Activated T-helper 2 cell treated with anti-CD3 and anti-CD28 coated beads, Interferon-gamma antibody, Interleukin-2, Interleukin-4, amounts not matched to agents 10 μg/mL and 5 μg/mL and 100 μg/mL, durations not matched to agents 14 hours and 24 hours and 36 hours (primary cell): ENCODE data around the gene BCAR3. TPM values are rescaled to one million over a fixed set of nuclear protein-coding genes. Genes with fewer than 3 reads are reported as not detected.

Source experiments
- DNase-seq: peaks from one replicate; pipeline ENCODE4 v3.0.0; 2021; ENCODE audit warnings: low spot score
- H3K27ac Mint-ChIP-seq: one replicate; pipeline ENCODE4 v1.8.0; 2021; ENCODE audit warnings: mixed read lengths
- H3K27me3 Mint-ChIP-seq: one replicate; pipeline ENCODE4 v1.8.0; 2021; ENCODE audit warnings: low read depth, mixed read lengths
- H3K36me3 Mint-ChIP-seq: one replicate; pipeline ENCODE4 v1.8.0; 2021; ENCODE audit warnings: low read depth, mixed read lengths
- H3K4me1 Mint-ChIP-seq: one replicate; pipeline ENCODE4 v1.8.0; 2021; ENCODE audit warnings: low read depth, mixed read lengths
- H3K4me3 Mint-ChIP-seq: one replicate; pipeline ENCODE4 v1.8.0; 2021; ENCODE audit warnings: low read depth, mild to moderate bottlenecking, moderate library complexity, mixed read lengths
- H3K9me3 Mint-ChIP-seq: one replicate; pipeline ENCODE4 v1.8.0; 2021; ENCODE audit warnings: mixed read lengths
- intact Hi-C: fragments of 100-400 bp; cut with micrococcal nuclease; formaldehyde crosslinking; loops from one replicate; pipeline ENCODE4 v1.15.1; 2023
- total RNA-seq: library from RNA; stranded (reverse); gene quantifications from 2 replicates; pipeline ENCODE4 v1.2.3, GENCODE V29; 2022

BCAR3 gene
- total RNA-seq, 1 donor from 2014 or later, result 9.4 TPM

- Mint-ChIP-seq H3K9me3 (no peaks in the 10 kb centered on the region), H3K4me3 (no peak overlapping the region), H3K27ac (no peak overlapping the region), H3K4me1 (peaks cover under 1% of the 10 kb centered on the region), H3K27me3 (peaks cover 5% of the 10 kb centered on the region), H3K36me3 (no peaks in the 10 kb centered on the region)
- intact Hi-C loops, result loop anchor here (2.0 to 5.0 kb wide), 2 partner anchors 65 to 75 kb away; no protein-coding TSS in a partner anchor
- DNase-seq, result no peak
Measured at GRCh38 chr1:93692026-93692425, 10.4 kb upstream of the BCAR3 start.

- intact Hi-C loops, result loop anchor here (5.0 kb wide), 1 partner anchor 66 kb away; no protein-coding TSS in a partner anchor
- no peaks in the 10 kb centered on the region for H3K9me3 Mint-ChIP-seq
- no peaks in the 10 kb centered on the region for H3K36me3 Mint-ChIP-seq
- no peak for DNase-seq
- peaks cover 2% of the 10 kb centered on the region for H3K4me1 Mint-ChIP-seq
- no peak overlapping the region for H3K4me3 Mint-ChIP-seq
- peaks cover 9% of the 10 kb centered on the region for H3K27me3 Mint-ChIP-seq
- H3K27ac Mint-ChIP-seq, result no peak overlapping the region
Measured at GRCh38 chr1:93690921-93691789, 9.5 kb upstream of the BCAR3 start.

GRCh38 chr1:93690341-93690740 lies 8.7 kb upstream of the BCAR3 start:
- Mint-ChIP-seq H3K4me1 (peaks cover 3% of the 10 kb centered on the region), H3K36me3 (no peaks in the 10 kb centered on the region), H3K27me3 (peaks cover 13% of the 10 kb centered on the region), H3K4me3 (no peak overlapping the region), H3K27ac (no peak overlapping the region), H3K9me3 (no peaks in the 10 kb centered on the region)
- intact Hi-C loops, result loop anchor here (5.0 kb wide), 1 partner anchor 67 kb away; no protein-coding TSS in a partner anchor
- DNase-seq, result no peak

- Mint-ChIP-seq H3K36me3 (no peaks in the 10 kb centered on the region), H3K9me3 (no peaks in the 10 kb centered on the region), H3K27ac (no peak overlapping the region), H3K4me3 (no peak overlapping the region), H3K27me3 (peaks cover 18% of the 10 kb centered on the region), H3K4me1 (peaks cover 3% of the 10 kb centered on the region)
- DNase-seq, result no peak
- intact Hi-C loops, result loop anchor here (5.0 kb wide), 1 partner anchor 68 kb away; no protein-coding TSS in a partner anchor
Measured at GRCh38 chr1:93689521-93690223, 8.0 kb upstream of the BCAR3 start.

GRCh38 chr1:93687542-93687941 lies 5.9 kb upstream of the BCAR3 start:
- Mint-ChIP-seq H3K27me3 (peaks cover 36% of the 10 kb centered on the region), H3K36me3 (no peaks in the 10 kb centered on the region), H3K9me3 (no peaks in the 10 kb centered on the region), H3K27ac (no peak overlapping the region), H3K4me1 (peaks cover 6% of the 10 kb centered on the region), H3K4me3 (no peak overlapping the region)
- no peak for DNase-seq
- intact Hi-C loops, result no loop called here

- Mint-ChIP-seq H3K27me3 (peaks cover 40% of the 10 kb centered on the region), H3K27ac (no peak overlapping the region), H3K36me3 (peaks cover 3% of the 10 kb centered on the region), H3K4me3 (no peak overlapping the region), H3K4me1 (peaks cover 11% of the 10 kb centered on the region), H3K9me3 (no peaks in the 10 kb centered on the region)
- DNase-seq, result no peak
- intact Hi-C loops, result no loop called here
Measured at GRCh38 chr1:93686504-93687250, 5.0 kb upstream of the BCAR3 start.

- intact Hi-C loops, result no loop called here
- no peak overlapping the region for H3K27ac Mint-ChIP-seq
- no peaks in the 10 kb centered on the region for H3K9me3 Mint-ChIP-seq
- no peak for DNase-seq
- H3K4me1 Mint-ChIP-seq, result peaks cover 11% of the 10 kb centered on the region
- no peak overlapping the region for H3K4me3 Mint-ChIP-seq
- H3K27me3 Mint-ChIP-seq, result peaks cover 40% of the 10 kb centered on the region
- H3K36me3 Mint-ChIP-seq, result peaks cover 3% of the 10 kb centered on the region
Measured at GRCh38 chr1:93685918-93686317, 4.3 kb upstream of the BCAR3 start.

- intact Hi-C loops, result no loop called here
- Mint-ChIP-seq H3K27me3 (peaks cover 35% of the 10 kb centered on the region), H3K27ac (no peak overlapping the region), H3K36me3 (peaks cover 3% of the 10 kb centered on the region), H3K9me3 (no peaks in the 10 kb centered on the region), H3K4me3 (peak overlapping the region; percentile 23), H3K4me1 (peaks cover 33% of the 10 kb centered on the region)
- no peak for DNase-seq
Measured at GRCh38 chr1:93683234-93683633, 1.6 kb upstream of the BCAR3 start.

GRCh38 chr1:93681989-93682412 lies 364 bp upstream of the BCAR3 start:
- Mint-ChIP-seq H3K4me3 (peak overlapping the region; percentile 88), H3K27ac (peak overlapping the region; percentile 73), H3K9me3 (no peaks in the 10 kb centered on the region), H3K27me3 (peaks cover 34% of the 10 kb centered on the region), H3K36me3 (peaks cover 10% of the 10 kb centered on the region), H3K4me1 (peaks cover 38% of the 10 kb centered on the region)
- DNase-seq, result no peak
- intact Hi-C loops, result no loop called here

- intact Hi-C loops, result loop anchor here (1.0 kb wide), 2 partner anchors 13 to 133 kb away; no protein-coding TSS in a partner anchor
- peak; percentile 46 for DNase-seq
- Mint-ChIP-seq H3K4me1 (peaks cover 36% of the 10 kb centered on the region), H3K9me3 (no peaks in the 10 kb centered on the region), H3K27me3 (peaks cover 29% of the 10 kb centered on the region), H3K27ac (peak overlapping the region; percentile 84), H3K4me3 (peak overlapping the region; percentile 94), H3K36me3 (peaks cover 10% of the 10 kb centered on the region)
Measured at GRCh38 chr1:93680420-93681100, 1.1 kb downstream of the BCAR3 start.

- Mint-ChIP-seq H3K4me3 (peak overlapping the region; percentile 94), H3K36me3 (peaks cover 10% of the 10 kb centered on the region), H3K4me1 (peaks cover 36% of the 10 kb centered on the region), H3K9me3 (no peaks in the 10 kb centered on the region), H3K27ac (no peak overlapping the region), H3K27me3 (peaks cover 24% of the 10 kb centered on the region)
- DNase-seq, result no peak
- intact Hi-C loops, result loop anchor here (1.0 kb wide), 2 partner anchors 13 to 133 kb away; no protein-coding TSS in a partner anchor
Measured at GRCh38 chr1:93680076-93680419, 1.6 kb downstream of the BCAR3 start.

- Mint-ChIP-seq H3K9me3 (no peaks in the 10 kb centered on the region), H3K4me3 (peak overlapping the region; percentile 94), H3K36me3 (peaks cover 13% of the 10 kb centered on the region), H3K27me3 (peaks cover 21% of the 10 kb centered on the region), H3K4me1 (peaks cover 36% of the 10 kb centered on the region), H3K27ac (no peak overlapping the region)
- DNase-seq, result no peak
- intact Hi-C loops, result loop anchor here (1.0 kb wide), 1 partner anchor 36 kb away; no protein-coding TSS in a partner anchor
Measured at GRCh38 chr1:93679546-93679945, 2.1 kb downstream of the BCAR3 start.
